ENCODE results near the gene B3GNT5. TPM values are rescaled to one million over a fixed set of nuclear protein-coding genes. Genes with fewer than 3 reads are reported as not detected.

Gene B3GNT5
- polyA plus RNA-seq: 10 to 100 TPM in 1 of 3 donors, 1 to 10 TPM in 2; 2.3 to 12.1 (median 6.3) TPM

- peak within 1 kb of the TSS; percentile 48 for H3K27ac ChIP-seq (ENCODE audit: low read depth, low read length)
- WGBS, 3 donors: 0 to 1% (median 0%) methylated on average over 38 to 43 of the region's 43 CpGs
Observed at GRCh38 chr3:183252973-183253527, at the start of gene B3GNT5. Gene B3GNT5, plus strand, starts transcription at chr3:183253253. Its CDS starts 16,546 bp downstream, at chr3:183269799.

- no peak overlapping the region for H3K27ac ChIP-seq (ENCODE audit: low read depth, low read length)
Observed at GRCh38 chr3:183203670-183204069, 49.4 kb upstream of the B3GNT5 start.

- H3K27ac ChIP-seq (ENCODE audit: low read depth, low read length): no peak overlapping the region
- 76 to 86% (median 83%) methylated on average over 2 of the region's 2 CpGs for WGBS, 3 donors
Observed at GRCh38 chr3:183208260-183208659, 44.8 kb upstream of the B3GNT5 start.

DNA sequence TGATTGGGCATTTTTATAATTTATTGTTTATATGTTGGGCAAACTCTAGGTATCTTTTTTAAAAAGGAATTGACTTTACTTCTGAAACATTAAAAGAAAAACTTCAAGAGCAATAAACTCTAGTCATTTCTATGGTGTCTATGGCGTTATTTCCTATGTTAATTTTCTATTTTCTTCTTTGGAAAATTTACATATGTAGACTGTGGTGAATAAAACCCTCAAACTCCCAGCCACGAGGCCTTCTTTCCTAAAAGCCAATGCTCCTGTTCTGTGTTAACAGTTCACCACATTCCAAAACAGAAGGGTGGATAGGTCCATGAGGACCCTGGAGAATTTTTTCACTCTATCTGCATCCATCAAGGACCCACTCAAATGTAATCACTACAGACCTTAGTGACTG is 44.3 kb upstream of the B3GNT5 start:
- 80 to 93% (median 88%) methylated on average over 2 of the region's 2 CpGs for WGBS, 3 donors
- H3K27ac ChIP-seq (ENCODE audit: low read depth, low read length): no peak overlapping the region

DNA sequence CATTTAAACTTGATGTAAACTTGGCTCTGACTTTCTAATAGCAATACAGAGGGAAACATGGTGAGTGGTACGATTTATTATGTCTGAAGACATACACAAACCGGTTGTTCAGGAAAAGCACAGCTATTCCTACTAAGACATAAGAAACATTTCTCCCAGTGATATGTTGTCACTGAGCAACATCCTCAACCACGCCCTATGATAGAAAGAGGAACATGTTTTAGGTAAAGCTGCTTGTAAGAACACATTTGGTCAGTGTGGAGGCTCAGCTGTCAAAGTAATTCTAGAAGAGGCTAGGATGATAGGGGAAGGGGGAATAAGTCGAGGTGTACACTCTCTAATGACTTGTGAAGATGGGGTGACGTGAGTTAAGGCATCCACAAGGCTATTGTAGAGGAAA is 42.7 kb upstream of the B3GNT5 start:
- 48 to 77% (median 51%) methylated on average over 5 of the region's 5 CpGs for WGBS, 3 donors
- peak overlapping the region; percentile 78 for H3K27ac ChIP-seq (ENCODE audit: low read depth, low read length)

- peak overlapping the region; percentile 78 for H3K27ac ChIP-seq (ENCODE audit: low read depth, low read length)
- WGBS, 3 donors: 31 to 75% (median 40%) methylated on average over 9 of the region's 9 CpGs
Observed at GRCh38 chr3:183210862-183211341, 42.2 kb upstream of the B3GNT5 start.

DNA sequence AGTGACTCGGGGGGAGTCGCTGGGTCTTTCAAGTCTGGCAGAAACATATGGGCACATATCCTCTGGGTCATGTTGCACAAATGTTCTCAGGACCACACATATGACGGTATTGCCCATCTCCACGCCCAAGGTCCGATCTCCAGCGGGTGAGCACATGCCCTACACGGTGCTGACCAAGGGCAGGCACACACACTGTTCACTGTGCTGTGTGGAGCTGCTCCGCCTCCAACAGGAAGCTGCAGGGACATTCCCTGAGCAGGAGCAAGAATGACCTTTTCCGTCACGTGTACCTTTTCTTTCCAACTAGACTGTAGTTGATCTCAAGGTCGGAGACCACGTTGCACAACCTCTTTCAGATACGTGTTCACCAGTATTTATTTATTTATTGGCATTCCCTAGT is 41.7 kb upstream of the B3GNT5 start:
- H3K27ac ChIP-seq (ENCODE audit: low read depth, low read length): no peak overlapping the region
- WGBS, 3 donors: 41 to 62% (median 48%) methylated on average over 13 of the region's 13 CpGs

DNA sequence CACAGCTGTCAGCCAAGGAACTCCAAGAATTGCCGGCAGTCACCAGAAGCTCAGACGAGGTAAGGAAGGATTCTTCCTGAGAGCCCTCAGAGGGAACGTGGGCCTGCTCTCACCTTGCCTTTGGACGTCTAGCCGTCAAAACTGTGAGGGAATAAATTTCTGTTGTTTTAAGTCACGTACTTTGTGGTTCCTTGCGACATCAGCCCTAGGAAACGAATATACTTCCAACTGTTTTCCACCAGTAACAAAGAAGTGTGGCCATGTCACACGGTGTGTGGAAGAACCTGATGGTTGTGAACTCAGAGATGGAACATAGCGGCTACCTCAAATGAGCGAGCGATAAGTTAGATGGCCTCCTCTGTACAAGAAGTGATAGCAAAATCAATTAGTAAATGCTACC is 41.0 kb upstream of the B3GNT5 start:
- 54 to 81% (median 55%) methylated on average over 12 of the region's 12 CpGs for WGBS, 3 donors
- H3K27ac ChIP-seq (ENCODE audit: low read depth, low read length): no peak overlapping the region

GRCh38 chr3:183212565-183212964 is 40.5 kb upstream of the B3GNT5 start:
- WGBS, 3 donors: 28 to 72% (median 33%) methylated on average over 7 of the region's 7 CpGs
- no peak overlapping the region for H3K27ac ChIP-seq (ENCODE audit: low read depth, low read length)

- no peak overlapping the region for H3K27ac ChIP-seq (ENCODE audit: low read depth, low read length)
- WGBS, 3 donors: 61 to 75% (median 66%) methylated on average over 3 of the region's 3 CpGs
Observed at GRCh38 chr3:183213415-183214276, 39.4 kb upstream of the B3GNT5 start.

- WGBS, 3 donors: 32 to 59% (median 41%) methylated on average over 2 of the region's 2 CpGs
- H3K27ac ChIP-seq (ENCODE audit: low read depth, low read length): no peak overlapping the region
Observed at GRCh38 chr3:183214277-183214612, 38.8 kb upstream of the B3GNT5 start.

DNA sequence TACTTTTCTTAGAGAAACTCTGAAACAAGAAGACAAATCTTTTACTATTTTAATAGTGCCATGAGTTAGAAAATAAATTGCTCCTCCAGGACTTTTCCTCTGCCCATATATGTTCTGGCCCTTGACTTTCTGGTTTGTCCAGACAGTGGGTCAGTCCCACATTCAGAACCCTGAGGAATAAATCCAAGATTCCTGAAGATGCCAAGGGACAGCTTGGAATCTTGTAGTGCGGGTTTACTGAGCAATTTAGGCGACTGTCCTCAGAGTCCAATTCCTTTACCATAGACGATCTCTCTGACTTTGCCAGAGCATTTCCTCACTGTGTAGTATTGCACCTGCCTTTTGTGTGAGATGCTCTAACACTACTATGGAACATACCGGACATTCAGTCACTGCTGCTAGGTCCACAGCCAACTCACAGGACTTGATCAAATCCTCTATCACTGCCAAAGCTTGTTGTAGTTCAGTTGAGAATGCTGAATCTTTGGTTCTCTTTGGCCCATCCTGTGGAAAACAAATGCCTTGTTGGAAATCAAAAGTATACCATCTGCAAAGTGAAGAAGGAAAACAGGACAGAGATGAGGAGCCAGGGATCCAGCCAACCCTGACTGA is 37.4 kb upstream of the B3GNT5 start:
- 76 to 89% (median 84%) methylated on average over 4 of the region's 4 CpGs for WGBS, 3 donors
- no peak overlapping the region for H3K27ac ChIP-seq (ENCODE audit: low read depth, low read length)

DNA sequence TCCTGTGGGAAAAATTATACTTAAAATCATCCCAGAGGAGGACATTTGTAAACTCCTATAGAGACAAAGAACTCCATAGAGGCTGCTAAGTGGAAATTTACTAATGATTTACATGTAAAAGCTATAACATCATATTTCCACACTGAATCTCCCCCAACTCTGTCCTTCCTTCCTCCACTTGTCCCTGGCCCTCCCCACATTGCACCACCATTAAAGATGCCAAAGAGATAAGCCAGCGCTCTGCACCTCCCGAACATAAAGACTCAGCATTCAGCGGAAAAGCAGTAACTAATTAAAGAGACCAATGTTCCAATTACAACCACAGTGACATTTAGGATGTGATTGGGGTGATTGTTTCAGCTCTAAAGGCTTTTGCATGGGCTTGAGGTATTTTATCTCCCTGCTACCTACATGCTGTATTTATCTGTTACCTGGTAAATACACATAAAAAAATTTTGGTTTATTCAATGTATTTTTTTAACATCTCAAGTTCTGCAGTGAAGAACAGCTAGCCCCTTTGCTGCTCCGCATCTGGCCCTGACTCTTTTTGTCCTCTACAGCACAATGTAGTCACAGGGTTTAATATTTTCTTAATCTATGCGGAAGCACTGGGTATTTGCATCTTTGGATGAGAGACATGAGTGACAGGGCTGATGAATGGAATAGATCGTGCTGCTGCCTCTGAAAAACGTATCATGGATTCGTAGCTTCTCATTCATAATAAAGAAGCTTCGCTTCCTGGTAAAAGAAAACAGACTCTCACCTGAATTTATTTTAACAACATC is 35.3 kb upstream of the B3GNT5 start:
- WGBS, 3 donors: 71 to 72% (median 71%) methylated on average over 9 of the region's 9 CpGs
- H3K27ac ChIP-seq (ENCODE audit: low read depth, low read length): no peak overlapping the region

GRCh38 chr3:183218826-183219225 is 34.2 kb upstream of the B3GNT5 start:
- no peak overlapping the region for H3K27ac ChIP-seq (ENCODE audit: low read depth, low read length)
- WGBS, 3 donors: 67 to 84% (median 72%) methylated on average over 2 of the region's 2 CpGs

GRCh38 chr3:183220828-183221227 is 32.2 kb upstream of the B3GNT5 start:
- WGBS, 3 donors: 74 to 83% (median 77%) methylated on average over 5 of the region's 5 CpGs
- no peak overlapping the region for H3K27ac ChIP-seq (ENCODE audit: low read depth, low read length)

DNA sequence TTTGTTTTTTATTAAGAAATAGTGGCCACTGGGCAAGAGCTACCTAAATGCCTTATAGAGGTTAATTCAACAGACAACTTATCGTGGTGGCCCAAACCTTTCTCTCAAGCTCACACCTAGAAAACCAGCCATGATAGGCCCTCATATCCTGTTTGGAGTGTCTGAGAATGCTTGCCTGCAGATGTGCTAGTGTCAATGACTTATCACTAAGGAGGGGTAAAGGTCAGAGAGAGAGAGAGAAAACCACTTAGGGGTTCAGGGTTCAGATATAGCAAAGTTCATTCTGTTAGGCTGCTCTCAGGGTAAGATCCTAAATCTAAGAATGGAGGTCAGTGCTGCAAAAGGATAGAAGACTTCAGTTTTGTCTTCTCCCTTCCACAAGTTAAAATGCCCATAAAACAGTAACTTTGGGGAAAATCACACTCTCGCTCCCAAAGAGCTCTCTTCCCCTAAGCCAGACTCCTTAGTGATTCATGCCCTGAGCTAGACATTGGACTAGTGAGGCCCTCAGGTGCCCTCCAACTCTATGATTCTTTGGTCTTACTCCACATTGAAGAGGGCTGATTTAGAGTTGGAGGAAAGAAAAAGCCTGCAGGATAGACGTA is 30.3 kb upstream of the B3GNT5 start:
- WGBS, 3 donors: 94 to 97% (median 96%) methylated on average over 3 of the region's 3 CpGs
- no peak overlapping the region for H3K27ac ChIP-seq (ENCODE audit: low read depth, low read length)

GRCh38 chr3:183224180-183224970 is 28.7 kb upstream of the B3GNT5 start:
- no peak overlapping the region for H3K27ac ChIP-seq (ENCODE audit: low read depth, low read length)
- WGBS, 3 donors: 60 to 81% (median 61%) methylated on average over 11 of the region's 11 CpGs
